Metanephros (tissue), 1 donor: ENCODE results near the gene SLC44A2. TPM values are rescaled to one million over a fixed set of nuclear protein-coding genes. Genes with fewer than 3 reads are reported as not detected.

Source experiments
- total RNA-seq: library from RNA; depleted of rRNA; stranded (reverse); fragments of >200 nt; gene quantifications from one replicate; pipeline ENCODE4 v1.2.3, GENCODE V29; 2014

Gene SLC44A2
- total RNA-seq, result 151 TPM

GRCh38 chr19:10625003-10625761, at the start of gene SLC44A2:
Gene SLC44A2 (plus strand): TSS chr19:10625553. CDS start chr19:10625634, 81 bp downstream.

DNA sequence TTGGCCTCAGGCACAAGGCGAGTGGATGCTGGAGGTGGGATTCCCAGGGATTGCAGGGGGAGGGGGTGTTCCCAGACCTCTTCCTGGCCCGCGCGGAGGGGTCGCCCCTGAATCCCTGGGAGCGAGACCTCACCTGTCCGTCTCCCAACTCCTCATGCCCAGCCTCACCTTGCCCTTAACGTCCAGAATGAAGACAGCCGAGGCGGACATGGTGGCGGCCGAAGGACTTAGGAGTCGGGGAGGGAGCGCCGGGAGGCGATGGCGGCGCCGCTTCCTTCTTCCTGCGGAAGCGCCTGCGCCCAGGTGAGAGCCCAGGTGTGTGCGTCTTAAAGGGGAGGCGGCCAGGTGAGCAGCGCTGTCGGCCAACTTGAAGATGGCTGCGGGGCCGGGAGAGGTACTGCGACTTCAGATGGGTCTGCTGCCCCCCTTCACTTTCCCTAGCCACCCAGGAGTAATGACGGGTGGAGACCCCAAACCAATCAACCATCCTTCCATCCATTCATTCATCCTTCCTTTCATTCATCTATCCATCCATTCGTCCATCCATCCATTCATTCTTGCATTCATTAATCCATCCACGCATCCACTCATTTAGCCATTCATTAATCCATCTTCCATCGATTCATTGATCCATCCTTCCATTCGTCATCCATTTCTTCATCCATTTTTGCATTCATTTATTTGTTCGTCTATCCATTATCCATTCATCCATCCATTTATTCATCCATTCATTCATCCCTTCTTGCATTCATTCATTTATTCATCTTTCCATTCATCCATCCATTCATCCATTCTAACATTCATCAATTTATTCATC, 38.1 kb upstream of the SLC44A2 start, which contains the start of gene AP1M2:
Gene AP1M2, minus strand, starts transcription at position 291 of the 817 bp plus-strand sequence. Its CDS starts 81 bp downstream, at position 210.

DNA sequence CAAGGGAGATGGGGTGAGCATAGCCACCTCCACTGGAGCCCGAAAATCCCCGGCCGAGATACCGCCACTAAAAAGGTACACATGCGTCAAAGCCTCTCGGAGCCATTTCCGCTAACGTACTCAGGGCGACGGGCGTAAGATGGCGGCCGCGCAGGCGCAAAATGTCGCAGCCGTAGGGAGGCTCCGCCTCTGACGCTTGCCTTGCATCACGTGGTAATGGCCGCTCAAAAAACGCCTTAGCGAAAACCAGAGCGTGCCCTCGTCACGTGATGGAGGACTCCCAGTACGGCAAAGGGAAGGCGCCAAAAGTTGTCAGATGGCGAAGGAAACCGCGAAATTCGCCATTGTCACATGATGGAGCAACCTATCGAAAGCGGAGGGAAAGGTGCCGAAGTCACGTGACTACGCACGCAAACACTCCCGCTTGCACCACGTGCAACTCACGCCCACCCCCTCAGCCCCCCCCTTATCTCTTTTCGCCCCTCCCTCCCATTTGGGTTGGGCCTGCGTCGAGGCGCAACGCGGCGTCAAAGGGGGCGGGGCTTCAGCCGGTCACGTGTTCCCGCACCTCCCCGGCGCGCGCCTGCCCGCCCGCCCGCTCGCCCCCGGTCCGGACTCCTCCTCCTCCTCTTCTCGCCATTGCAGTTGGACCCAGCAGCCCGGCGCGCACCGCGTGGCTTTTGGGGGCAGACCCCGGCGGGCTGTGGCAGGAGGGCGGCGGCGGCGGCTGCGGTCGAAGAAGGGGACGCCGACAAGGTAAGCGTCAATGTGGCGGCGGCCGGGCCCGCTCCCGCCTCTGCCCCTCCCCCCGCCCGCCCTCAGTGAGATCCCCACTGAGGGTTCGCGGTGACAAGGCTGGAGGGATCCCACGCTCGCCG, 28.6 kb downstream of the SLC44A2 start, which contains the start of gene ILF3:
Gene ILF3, plus strand, starts transcription at position 615 of the 878 bp plus-strand sequence. CDS start 16,260 bp downstream, outside the sequence.

Other genes with a start within 250 kb of the SLC44A2 start
- gene TYK2, start 245.0 kb upstream of the SLC44A2 start, total RNA-seq, result 156 TPM
- 98.3 TPM for gene CDC37, start 222.0 kb upstream of the SLC44A2 start, total RNA-seq
- gene PDE4A, start 205.0 kb upstream of the SLC44A2 start, total RNA-seq, result 4.8 TPM
- gene KEAP1, start 122.2 kb upstream of the SLC44A2 start, total RNA-seq, result 56.5 TPM
- gene S1PR5, start 108.1 kb upstream of the SLC44A2 start, total RNA-seq, result 1.7 TPM
- 24.1 TPM for gene ATG4D, start 81.6 kb upstream of the SLC44A2 start, total RNA-seq
- 22.5 TPM for gene KRI1, start 59.5 kb upstream of the SLC44A2 start, total RNA-seq
- 24.2 TPM for gene CDKN2D, start 56.6 kb upstream of the SLC44A2 start, total RNA-seq
- 39.8 TPM for gene AP1M2, start 38.2 kb upstream of the SLC44A2 start, total RNA-seq
- 187 TPM for gene ILF3, start 28.8 kb downstream of the SLC44A2 start, total RNA-seq
- 43.9 TPM for gene QTRT1, start 75.9 kb downstream of the SLC44A2 start, total RNA-seq
- 172 TPM for gene DNM2, start 92.5 kb downstream of the SLC44A2 start, total RNA-seq
- 40.9 TPM for gene TMED1, start 210.7 kb downstream of the SLC44A2 start, total RNA-seq
- 6.4 TPM for gene C19orf38, start 222.9 kb downstream of the SLC44A2 start, total RNA-seq
- 42.0 TPM for gene CARM1, start 246.0 kb downstream of the SLC44A2 start, total RNA-seq